Choroid plexus epithelial cell (primary cell): Measurements from ENCODE around the gene HDAC7.

ENCODE experiments used
- DNase-seq: peaks from one replicate; pipeline ENCODE4 v3.0.0-alpha.2; 2010; ENCODE audit warnings: low read depth
- H3K4me3 ChIP-seq: 2 replicates; pipeline ENCODE4 v1.5.1; 2011; ENCODE audit warnings: low read depth, mild to moderate bottlenecking, control low read depth, low read length, moderate library complexity
- TF ChIP-seq, protein P1 (sequence below): conservative IDR thresholded peaks from 2 replicates; pipeline ENCODE4 v1.5.1; 2011; ENCODE audit warnings: low read depth, mild to moderate bottlenecking, control low read depth, inconsistent platforms, low read length, moderate library complexity

Gene HDAC7

GRCh38 chr12:47773858-47774580, 45.7 kb downstream of the HDAC7 start:
- DNase-seq: no peak
- H3K4me3 ChIP-seq: peak overlapping the region; percentile 67
- TF ChIP-seq, protein P1, sequence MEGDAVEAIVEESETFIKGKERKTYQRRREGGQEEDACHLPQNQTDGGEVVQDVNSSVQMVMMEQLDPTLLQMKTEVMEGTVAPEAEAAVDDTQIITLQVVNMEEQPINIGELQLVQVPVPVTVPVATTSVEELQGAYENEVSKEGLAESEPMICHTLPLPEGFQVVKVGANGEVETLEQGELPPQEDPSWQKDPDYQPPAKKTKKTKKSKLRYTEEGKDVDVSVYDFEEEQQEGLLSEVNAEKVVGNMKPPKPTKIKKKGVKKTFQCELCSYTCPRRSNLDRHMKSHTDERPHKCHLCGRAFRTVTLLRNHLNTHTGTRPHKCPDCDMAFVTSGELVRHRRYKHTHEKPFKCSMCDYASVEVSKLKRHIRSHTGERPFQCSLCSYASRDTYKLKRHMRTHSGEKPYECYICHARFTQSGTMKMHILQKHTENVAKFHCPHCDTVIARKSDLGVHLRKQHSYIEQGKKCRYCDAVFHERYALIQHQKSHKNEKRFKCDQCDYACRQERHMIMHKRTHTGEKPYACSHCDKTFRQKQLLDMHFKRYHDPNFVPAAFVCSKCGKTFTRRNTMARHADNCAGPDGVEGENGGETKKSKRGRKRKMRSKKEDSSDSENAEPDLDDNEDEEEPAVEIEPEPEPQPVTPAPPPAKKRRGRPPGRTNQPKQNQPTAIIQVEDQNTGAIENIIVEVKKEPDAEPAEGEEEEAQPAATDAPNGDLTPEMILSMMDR: no peak

GRCh38 chr12:47773062-47773857, 46.4 kb downstream of the HDAC7 start, which contains the start of gene SLC48A1:
Gene SLC48A1, plus strand, starts transcription at chr12:47773238. Its CDS starts 67 bp downstream, at chr12:47773305.
- TF ChIP-seq, protein P1: peak; percentile 40
- DNase-seq: peak; percentile 53
- peak within 1 kb of the TSS; percentile 67 for H3K4me3 ChIP-seq

GRCh38 chr12:47772738-47773061, 47.0 kb downstream of the HDAC7 start:
- TF ChIP-seq, protein P1: no peak
- no peak for DNase-seq
- H3K4me3 ChIP-seq: peak overlapping the region; percentile 67

- TF ChIP-seq, protein P1: no peak
- no peak for DNase-seq
- no peak overlapping the region for H3K4me3 ChIP-seq
Measured at GRCh38 chr12:47772094-47772660, 47.5 kb downstream of the HDAC7 start.

DNA sequence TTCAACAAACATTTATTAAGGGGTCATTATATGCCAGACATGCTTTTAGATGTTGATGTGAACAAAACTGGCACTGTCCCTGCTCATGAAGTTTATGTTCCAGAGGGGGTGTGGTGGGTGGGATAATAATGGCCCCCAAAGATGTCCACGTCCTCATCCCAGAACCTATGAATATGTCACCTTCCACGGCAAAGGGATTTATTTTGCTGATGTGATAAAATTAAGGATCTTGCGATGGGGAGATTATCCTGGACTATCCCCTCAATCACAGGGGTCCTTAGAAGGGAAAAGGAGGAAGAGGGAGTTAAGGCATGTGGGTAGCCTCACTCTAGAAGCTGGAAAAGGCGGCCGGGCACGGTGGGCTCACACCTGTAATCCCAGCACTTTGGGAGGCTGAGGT, 48.4 kb downstream of the HDAC7 start:
- no peak for DNase-seq
- TF ChIP-seq, protein P1: no peak
- no peak overlapping the region for H3K4me3 ChIP-seq

DNA sequence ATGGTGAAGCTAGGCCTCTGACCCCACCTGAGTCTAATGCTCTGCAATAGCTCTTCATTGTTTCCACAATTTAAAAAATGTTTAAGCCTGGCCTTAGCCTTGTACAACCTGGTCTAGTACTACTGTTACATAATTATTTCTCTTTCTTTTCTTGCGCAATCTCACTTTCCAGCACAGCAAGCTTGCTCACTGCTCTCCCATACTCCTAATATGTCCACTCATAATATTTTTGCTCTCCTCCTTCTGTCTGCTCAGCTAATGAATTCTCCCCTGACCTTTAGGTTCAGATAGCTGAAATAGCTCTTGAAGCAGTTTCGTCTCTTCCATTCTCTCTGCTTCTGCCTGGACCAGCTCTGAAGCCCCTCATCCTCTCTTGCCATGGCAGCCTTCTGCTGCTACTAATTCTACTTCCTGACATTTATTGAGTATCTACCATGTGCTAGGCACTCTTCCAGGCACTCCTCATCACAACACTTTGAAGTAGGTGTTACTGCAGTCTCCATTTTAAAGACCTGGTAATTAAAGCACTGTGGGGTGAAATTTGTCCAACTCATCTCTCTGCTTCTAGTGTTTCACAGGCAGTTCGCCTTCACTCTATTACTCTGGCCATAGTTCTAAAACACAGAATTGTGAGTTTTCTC, 49.5 kb downstream of the HDAC7 start:
- DNase-seq: peak; percentile 83
- TF ChIP-seq, protein P1: no peak
- no peak overlapping the region for H3K4me3 ChIP-seq
